GM18511 (cell line): ENCODE data around the gene S100A9.
"Not testable (repeated sequence)": the region's sequence is repeated elsewhere in the genome, so short reads cannot be mapped to it uniquely, and the experiment has no call there.

ENCODE experiments used
- ATAC-seq: cut with Tn5 transposase; IDR thresholded peaks from one replicate; pipeline ENCODE4 v1.9.1; 2021; ENCODE audit warnings: mild to moderate bottlenecking, moderate library complexity; ENCODE audit not compliant: unreplicated experiment

The S100A9 gene

DNA sequence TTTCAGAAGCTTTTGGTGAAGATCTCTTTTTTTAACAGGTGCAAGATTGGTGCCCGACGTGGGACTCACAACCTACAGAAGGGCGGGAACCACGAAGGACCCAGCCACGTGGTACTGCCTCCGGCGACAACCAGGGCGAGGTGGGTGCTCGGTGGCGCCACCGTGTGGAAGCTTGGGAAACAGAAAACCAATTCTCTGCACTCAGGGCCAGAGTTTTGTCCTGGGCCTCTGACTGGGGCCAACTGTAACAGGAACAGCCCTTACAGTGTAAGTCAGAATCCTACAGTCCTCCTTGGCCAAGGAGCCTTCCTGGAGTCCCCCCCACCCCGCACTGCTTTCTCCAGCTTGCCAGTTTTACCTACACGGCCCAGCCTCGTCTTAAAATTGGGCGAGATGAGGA lies 47.1 kb downstream of the S100A9 start:
- ATAC-seq = no peak

- not testable (repeated sequence) for ATAC-seq
Observed at GRCh38 chr1:153405825-153406599, 48.4 kb downstream of the S100A9 start.

DNA sequence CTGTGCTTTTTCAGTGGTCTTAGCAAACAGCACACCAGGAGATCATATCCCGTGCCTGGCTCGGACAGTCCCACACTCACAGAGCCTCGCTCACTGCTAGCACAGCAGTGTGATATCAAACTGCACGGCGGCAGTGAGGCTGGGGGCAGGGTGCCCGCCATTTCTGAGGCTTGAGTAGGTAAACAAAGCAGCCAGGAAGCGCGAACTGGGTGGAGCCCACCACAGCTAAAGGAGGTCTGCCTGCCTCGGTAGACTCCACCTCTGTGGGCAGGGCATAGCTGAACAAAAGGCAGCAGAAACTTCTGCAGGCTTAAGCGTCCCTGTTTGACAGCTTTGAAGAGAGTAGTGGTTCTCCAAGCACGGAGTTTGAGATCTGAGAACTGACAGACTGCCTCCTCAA lies 49.6 kb downstream of the S100A9 start:
- ATAC-seq = not testable (repeated sequence)
